ENCODE results near the gene CYP2U1.

Gene CYP2U1

GRCh38 chr4:107906458-107907100, 24.8 kb upstream of the CYP2U1 start:
- H3K4me3 ChIP-seq (ENCODE audit: severe bottlenecking): no peak overlapping the region
- no peaks in the 10 kb centered on the region for H3K4me1 ChIP-seq (ENCODE audit: insufficient read depth, poor library complexity, severe bottlenecking)
- DNase-seq (ENCODE audit: low spot score) (no peak), ATAC-seq (ENCODE audit: low read depth) (no peak)
- peaks cover 36% of the 10 kb centered on the region for H3K36me3 ChIP-seq (ENCODE audit: low read depth)
- H3K27me3 ChIP-seq (ENCODE audit: insufficient read depth, poor library complexity, severe bottlenecking): no peaks in the 10 kb centered on the region
- no peak overlapping the region for H3K27ac ChIP-seq (ENCODE audit: poor library complexity, severe bottlenecking)
- no peak for TF ChIP-seq CTCF (IDR thresholded peaks at IDR 0.05; ENCODE audit: poor library complexity, severe bottlenecking)
- H3K9me3 ChIP-seq (ENCODE audit: severe bottlenecking): no peaks in the 10 kb centered on the region

GRCh38 chr4:107908377-107908776, 23.0 kb upstream of the CYP2U1 start:
- H3K4me3 ChIP-seq (ENCODE audit: severe bottlenecking): no peak overlapping the region
- H3K36me3 ChIP-seq (ENCODE audit: low read depth): peaks cover 36% of the 10 kb centered on the region
- no peak overlapping the region for H3K27ac ChIP-seq (ENCODE audit: poor library complexity, severe bottlenecking)
- DNase-seq (ENCODE audit: low spot score): no peak
- TF ChIP-seq CTCF (IDR thresholded peaks at IDR 0.05; ENCODE audit: poor library complexity, severe bottlenecking): no peak
- no peaks in the 10 kb centered on the region for H3K9me3 ChIP-seq (ENCODE audit: severe bottlenecking)
- no peaks in the 10 kb centered on the region for H3K27me3 ChIP-seq (ENCODE audit: insufficient read depth, poor library complexity, severe bottlenecking)
- no peaks in the 10 kb centered on the region for H3K4me1 ChIP-seq (ENCODE audit: insufficient read depth, poor library complexity, severe bottlenecking)
- ATAC-seq (ENCODE audit: low read depth): no peak

GRCh38 chr4:107913283-107913899, 18.0 kb upstream of the CYP2U1 start:
- Histone ChIP-seq H3K4me3 (ENCODE audit: severe bottlenecking) (no peak overlapping the region), H3K27ac (ENCODE audit: poor library complexity, severe bottlenecking) (no peak overlapping the region), H3K36me3 (ENCODE audit: low read depth) (peaks cover 34% of the 10 kb centered on the region), H3K9me3 (ENCODE audit: severe bottlenecking) (no peaks in the 10 kb centered on the region), H3K4me1 (ENCODE audit: insufficient read depth, poor library complexity, severe bottlenecking) (no peaks in the 10 kb centered on the region), H3K27me3 (ENCODE audit: insufficient read depth, poor library complexity, severe bottlenecking) (no peaks in the 10 kb centered on the region)
- ATAC-seq (ENCODE audit: low read depth) (peak; percentile 78), DNase-seq (ENCODE audit: low spot score) (no peak)
- TF ChIP-seq CTCF (IDR thresholded peaks at IDR 0.05; ENCODE audit: poor library complexity, severe bottlenecking): peak; percentile 89

GRCh38 chr4:107915220-107915619, 16.1 kb upstream of the CYP2U1 start:
- H3K27me3 ChIP-seq (ENCODE audit: insufficient read depth, poor library complexity, severe bottlenecking): no peaks in the 10 kb centered on the region
- H3K36me3 ChIP-seq (ENCODE audit: low read depth): peaks cover 21% of the 10 kb centered on the region
- DNase-seq (ENCODE audit: low spot score): no peak
- H3K27ac ChIP-seq (ENCODE audit: poor library complexity, severe bottlenecking): no peak overlapping the region
- ATAC-seq (ENCODE audit: low read depth): no peak
- no peak for TF ChIP-seq CTCF (IDR thresholded peaks at IDR 0.05; ENCODE audit: poor library complexity, severe bottlenecking)
- no peak overlapping the region for H3K4me3 ChIP-seq (ENCODE audit: severe bottlenecking)
- no peaks in the 10 kb centered on the region for H3K9me3 ChIP-seq (ENCODE audit: severe bottlenecking)
- no peaks in the 10 kb centered on the region for H3K4me1 ChIP-seq (ENCODE audit: insufficient read depth, poor library complexity, severe bottlenecking)

GRCh38 chr4:107916623-107917022, 14.7 kb upstream of the CYP2U1 start:
- no peak for ATAC-seq (ENCODE audit: low read depth)
- no peak for TF ChIP-seq CTCF (IDR thresholded peaks at IDR 0.05; ENCODE audit: poor library complexity, severe bottlenecking)
- Histone ChIP-seq H3K27me3 (ENCODE audit: insufficient read depth, poor library complexity, severe bottlenecking) (no peaks in the 10 kb centered on the region), H3K4me3 (ENCODE audit: severe bottlenecking) (no peak overlapping the region), H3K9me3 (ENCODE audit: severe bottlenecking) (no peaks in the 10 kb centered on the region), H3K27ac (ENCODE audit: poor library complexity, severe bottlenecking) (no peak overlapping the region), H3K36me3 (ENCODE audit: low read depth) (peaks cover 12% of the 10 kb centered on the region), H3K4me1 (ENCODE audit: insufficient read depth, poor library complexity, severe bottlenecking) (no peaks in the 10 kb centered on the region)
- DNase-seq (ENCODE audit: low spot score): no peak

Data from RWPE2 (cell line).